ENCODE measurements around the gene MTMR2.
A peak's percentile ranks its signal among the peaks of the same experiment; 100 is the strongest.

MTMR2 gene

GRCh38 chr11:95923728-95924413 lies at the start of gene MTMR2:
Gene MTMR2, minus strand, starts transcription at chr11:95924107. Its CDS starts 153 bp downstream, at chr11:95923954.
- Mint-ChIP-seq H3K27ac (ENCODE audit: low read depth) (peak within 1 kb of the TSS; percentile 95), H3K36me3 (ENCODE audit: insufficient read depth) (peaks cover 10% of the 10 kb centered on the region), H3K4me3 (peak within 1 kb of the TSS; percentile 92)

GRCh38 chr11:95972060-95972459 lies 48.2 kb upstream of the MTMR2 start:
- ATAC-seq (replicated peaks; ENCODE audit: extremely low read depth, poor library complexity, severe bottlenecking) (no peak), DNase-seq (ENCODE audit: low spot score in 2 of 2) (no peak)
- no peaks in the 10 kb centered on the region for H3K9me3 Mint-ChIP-seq
- no peak overlapping the region for H3K4me3 Mint-ChIP-seq
- H3K27ac Mint-ChIP-seq (ENCODE audit: low read depth), result no peak overlapping the region
- H3K36me3 Mint-ChIP-seq (ENCODE audit: insufficient read depth), result no peaks in the 10 kb centered on the region
- no peaks in the 10 kb centered on the region for H3K4me1 Mint-ChIP-seq
- no peaks in the 10 kb centered on the region for H3K27me3 Mint-ChIP-seq

More at GRCh38 chr11:95923728-95924413, at the start of gene MTMR2:
- peaks cover 24% of the 10 kb centered on the region for H3K4me1 Mint-ChIP-seq
- DNase-seq (ENCODE audit: low spot score in 2 of 2), result no peak
- peak; percentile 66 for ATAC-seq (replicated peaks; ENCODE audit: extremely low read depth, poor library complexity, severe bottlenecking)
- H3K27me3 Mint-ChIP-seq, result peaks cover 22% of the 10 kb centered on the region
- H3K9me3 Mint-ChIP-seq, result no peaks in the 10 kb centered on the region

- H3K4me1 Mint-ChIP-seq, result no peaks in the 10 kb centered on the region
- no peaks in the 10 kb centered on the region for H3K36me3 Mint-ChIP-seq (ENCODE audit: insufficient read depth)
- no peaks in the 10 kb centered on the region for H3K9me3 Mint-ChIP-seq
- ATAC-seq (replicated peaks; ENCODE audit: extremely low read depth, poor library complexity, severe bottlenecking) (no peak), DNase-seq (ENCODE audit: low spot score in 2 of 2) (no peak)
- no peaks in the 10 kb centered on the region for H3K27me3 Mint-ChIP-seq
- no peak overlapping the region for H3K27ac Mint-ChIP-seq (ENCODE audit: low read depth)
- H3K4me3 Mint-ChIP-seq, result no peak overlapping the region
Measured at GRCh38 chr11:95968585-95968984, 44.7 kb upstream of the MTMR2 start.

GRCh38 chr11:95964281-95964680 lies 40.4 kb upstream of the MTMR2 start:
- no peaks in the 10 kb centered on the region for H3K4me1 Mint-ChIP-seq
- H3K9me3 Mint-ChIP-seq, result no peaks in the 10 kb centered on the region
- H3K36me3 Mint-ChIP-seq (ENCODE audit: insufficient read depth), result no peaks in the 10 kb centered on the region
- ATAC-seq (replicated peaks; ENCODE audit: extremely low read depth, poor library complexity, severe bottlenecking) (no peak), DNase-seq (ENCODE audit: low spot score in 2 of 2) (no peak)
- H3K4me3 Mint-ChIP-seq, result no peak overlapping the region
- no peak overlapping the region for H3K27ac Mint-ChIP-seq (ENCODE audit: low read depth)
- H3K27me3 Mint-ChIP-seq, result peaks cover 8% of the 10 kb centered on the region

- ATAC-seq (replicated peaks; ENCODE audit: extremely low read depth, poor library complexity, severe bottlenecking), result no peak
- no peaks in the 10 kb centered on the region for H3K4me1 Mint-ChIP-seq
- H3K4me3 Mint-ChIP-seq, result no peak overlapping the region
- no peaks in the 10 kb centered on the region for H3K9me3 Mint-ChIP-seq
- DNase-seq (ENCODE audit: low spot score in 2 of 2), result no peak
- H3K27me3 Mint-ChIP-seq, result peaks cover 12% of the 10 kb centered on the region
- no peak overlapping the region for H3K27ac Mint-ChIP-seq (ENCODE audit: low read depth)
- H3K36me3 Mint-ChIP-seq (ENCODE audit: insufficient read depth), result no peaks in the 10 kb centered on the region
Measured at GRCh38 chr11:95961758-95962157, 37.9 kb upstream of the MTMR2 start.

- Mint-ChIP-seq H3K4me1 (no peaks in the 10 kb centered on the region), H3K9me3 (peaks cover 12% of the 10 kb centered on the region), H3K27ac (ENCODE audit: low read depth) (no peak overlapping the region), H3K36me3 (ENCODE audit: insufficient read depth) (no peaks in the 10 kb centered on the region), H3K27me3 (peaks cover 17% of the 10 kb centered on the region), H3K4me3 (no peak overlapping the region)
- ATAC-seq (replicated peaks; ENCODE audit: extremely low read depth, poor library complexity, severe bottlenecking) (no peak), DNase-seq (ENCODE audit: low spot score in 2 of 2) (no peak)
Measured at GRCh38 chr11:95950905-95951304, 27.0 kb upstream of the MTMR2 start.

GRCh38 chr11:95948637-95949036 lies 24.7 kb upstream of the MTMR2 start:
- H3K9me3 Mint-ChIP-seq, result peaks cover 12% of the 10 kb centered on the region
- ATAC-seq (replicated peaks; ENCODE audit: extremely low read depth, poor library complexity, severe bottlenecking) (no peak), DNase-seq (ENCODE audit: low spot score in 2 of 2) (no peak)
- no peak overlapping the region for H3K27ac Mint-ChIP-seq (ENCODE audit: low read depth)
- H3K27me3 Mint-ChIP-seq, result peaks cover 10% of the 10 kb centered on the region
- no peaks in the 10 kb centered on the region for H3K36me3 Mint-ChIP-seq (ENCODE audit: insufficient read depth)
- no peak overlapping the region for H3K4me3 Mint-ChIP-seq
- H3K4me1 Mint-ChIP-seq, result no peaks in the 10 kb centered on the region

- Mint-ChIP-seq H3K9me3 (peaks cover 12% of the 10 kb centered on the region), H3K36me3 (ENCODE audit: insufficient read depth) (no peaks in the 10 kb centered on the region), H3K4me1 (no peaks in the 10 kb centered on the region), H3K27me3 (peaks cover 10% of the 10 kb centered on the region), H3K27ac (ENCODE audit: low read depth) (no peak overlapping the region), H3K4me3 (no peak overlapping the region)
- no peak for DNase-seq (ENCODE audit: low spot score in 2 of 2)
- no peak for ATAC-seq (replicated peaks; ENCODE audit: extremely low read depth, poor library complexity, severe bottlenecking)
Measured at GRCh38 chr11:95944623-95945022, 20.7 kb upstream of the MTMR2 start.

- no peaks in the 10 kb centered on the region for H3K4me1 Mint-ChIP-seq
- no peak overlapping the region for H3K27ac Mint-ChIP-seq (ENCODE audit: low read depth)
- no peaks in the 10 kb centered on the region for H3K27me3 Mint-ChIP-seq
- H3K4me3 Mint-ChIP-seq, result no peak overlapping the region
- peaks cover 6% of the 10 kb centered on the region for H3K9me3 Mint-ChIP-seq
- ATAC-seq (replicated peaks; ENCODE audit: extremely low read depth, poor library complexity, severe bottlenecking) (no peak), DNase-seq (ENCODE audit: low spot score in 2 of 2) (no peak)
- H3K36me3 Mint-ChIP-seq (ENCODE audit: insufficient read depth), result no peaks in the 10 kb centered on the region
Measured at GRCh38 chr11:95943546-95943945, 19.6 kb upstream of the MTMR2 start.

- H3K36me3 Mint-ChIP-seq (ENCODE audit: insufficient read depth), result no peaks in the 10 kb centered on the region
- H3K27ac Mint-ChIP-seq (ENCODE audit: low read depth), result no peak overlapping the region
- no peak for ATAC-seq (replicated peaks; ENCODE audit: extremely low read depth, poor library complexity, severe bottlenecking)
- no peaks in the 10 kb centered on the region for H3K9me3 Mint-ChIP-seq
- no peaks in the 10 kb centered on the region for H3K4me1 Mint-ChIP-seq
- DNase-seq (ENCODE audit: low spot score in 2 of 2), result no peak
- no peak overlapping the region for H3K4me3 Mint-ChIP-seq
- H3K27me3 Mint-ChIP-seq, result no peaks in the 10 kb centered on the region
Measured at GRCh38 chr11:95939091-95939490, 15.2 kb upstream of the MTMR2 start.

GRCh38 chr11:95937358-95937757 lies 13.5 kb upstream of the MTMR2 start:
- H3K4me1 Mint-ChIP-seq, result no peaks in the 10 kb centered on the region
- ATAC-seq (replicated peaks; ENCODE audit: extremely low read depth, poor library complexity, severe bottlenecking) (no peak), DNase-seq (ENCODE audit: low spot score in 2 of 2) (no peak)
- H3K27me3 Mint-ChIP-seq, result no peaks in the 10 kb centered on the region
- H3K4me3 Mint-ChIP-seq, result no peak overlapping the region
- H3K27ac Mint-ChIP-seq (ENCODE audit: low read depth), result no peak overlapping the region
- H3K9me3 Mint-ChIP-seq, result no peaks in the 10 kb centered on the region
- no peaks in the 10 kb centered on the region for H3K36me3 Mint-ChIP-seq (ENCODE audit: insufficient read depth)

GRCh38 chr11:95933594-95933993 lies 9.7 kb upstream of the MTMR2 start:
- Mint-ChIP-seq H3K27me3 (peaks cover 19% of the 10 kb centered on the region), H3K9me3 (peaks cover 11% of the 10 kb centered on the region), H3K36me3 (ENCODE audit: insufficient read depth) (no peaks in the 10 kb centered on the region), H3K27ac (ENCODE audit: low read depth) (no peak overlapping the region), H3K4me1 (no peaks in the 10 kb centered on the region), H3K4me3 (no peak overlapping the region)
- ATAC-seq (replicated peaks; ENCODE audit: extremely low read depth, poor library complexity, severe bottlenecking), result no peak
- no peak for DNase-seq (ENCODE audit: low spot score in 2 of 2)

GRCh38 chr11:95931916-95932315 lies 8.0 kb upstream of the MTMR2 start:
- DNase-seq (ENCODE audit: low spot score in 2 of 2), result no peak
- Mint-ChIP-seq H3K9me3 (peaks cover 11% of the 10 kb centered on the region), H3K4me1 (no peaks in the 10 kb centered on the region), H3K36me3 (ENCODE audit: insufficient read depth) (no peaks in the 10 kb centered on the region), H3K27ac (ENCODE audit: low read depth) (no peak overlapping the region), H3K27me3 (peaks cover 29% of the 10 kb centered on the region), H3K4me3 (no peak overlapping the region)
- no peak for ATAC-seq (replicated peaks; ENCODE audit: extremely low read depth, poor library complexity, severe bottlenecking)
